ENCODE measurements around the gene TSPAN11.

The TSPAN11 gene

GRCh38 chr12:30968211-30968610, 41.7 kb downstream of the TSPAN11 start:
- TF ChIP-seq, protein P1, sequence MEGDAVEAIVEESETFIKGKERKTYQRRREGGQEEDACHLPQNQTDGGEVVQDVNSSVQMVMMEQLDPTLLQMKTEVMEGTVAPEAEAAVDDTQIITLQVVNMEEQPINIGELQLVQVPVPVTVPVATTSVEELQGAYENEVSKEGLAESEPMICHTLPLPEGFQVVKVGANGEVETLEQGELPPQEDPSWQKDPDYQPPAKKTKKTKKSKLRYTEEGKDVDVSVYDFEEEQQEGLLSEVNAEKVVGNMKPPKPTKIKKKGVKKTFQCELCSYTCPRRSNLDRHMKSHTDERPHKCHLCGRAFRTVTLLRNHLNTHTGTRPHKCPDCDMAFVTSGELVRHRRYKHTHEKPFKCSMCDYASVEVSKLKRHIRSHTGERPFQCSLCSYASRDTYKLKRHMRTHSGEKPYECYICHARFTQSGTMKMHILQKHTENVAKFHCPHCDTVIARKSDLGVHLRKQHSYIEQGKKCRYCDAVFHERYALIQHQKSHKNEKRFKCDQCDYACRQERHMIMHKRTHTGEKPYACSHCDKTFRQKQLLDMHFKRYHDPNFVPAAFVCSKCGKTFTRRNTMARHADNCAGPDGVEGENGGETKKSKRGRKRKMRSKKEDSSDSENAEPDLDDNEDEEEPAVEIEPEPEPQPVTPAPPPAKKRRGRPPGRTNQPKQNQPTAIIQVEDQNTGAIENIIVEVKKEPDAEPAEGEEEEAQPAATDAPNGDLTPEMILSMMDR (IDR thresholded peaks at IDR 0.05; ENCODE audit: borderline replicate concordance, control extremely low read depth, extremely low read depth, insufficient read depth, missing control alignments) = no peak
- in situ Hi-C loops (cut with MboI; ENCODE audit: low sequenced_read_pairs, unreplicated experiment) = no loop called here
- DNase-seq (ENCODE audit: low spot score) = no peak

DNA sequence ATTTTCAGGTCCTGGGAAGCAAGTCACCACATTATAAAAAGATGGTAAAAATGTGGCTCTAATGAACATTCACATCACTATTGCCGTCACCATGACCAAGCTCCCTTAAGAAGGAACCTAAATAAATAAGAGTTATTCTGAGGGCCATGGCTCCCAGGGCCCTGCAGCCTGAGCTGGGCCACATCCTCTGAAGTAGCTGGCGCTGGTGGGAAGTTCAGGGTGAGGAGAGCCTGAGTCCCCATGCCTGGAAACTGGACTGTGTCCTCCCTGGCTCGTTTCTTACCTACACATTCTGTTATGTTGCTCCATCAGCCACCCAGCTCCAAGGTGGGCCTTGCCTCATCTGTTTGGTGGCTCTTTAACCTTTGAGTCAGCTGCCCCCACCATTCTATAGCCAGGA, 42.5 kb downstream of the TSPAN11 start:
- in situ Hi-C loops (cut with MboI; ENCODE audit: low sequenced_read_pairs, unreplicated experiment) = no loop called here
- DNase-seq (ENCODE audit: low spot score) = no peak
- TF ChIP-seq, protein P1 (IDR thresholded peaks at IDR 0.05; ENCODE audit: borderline replicate concordance, control extremely low read depth, extremely low read depth, insufficient read depth, missing control alignments) = no peak

DNA sequence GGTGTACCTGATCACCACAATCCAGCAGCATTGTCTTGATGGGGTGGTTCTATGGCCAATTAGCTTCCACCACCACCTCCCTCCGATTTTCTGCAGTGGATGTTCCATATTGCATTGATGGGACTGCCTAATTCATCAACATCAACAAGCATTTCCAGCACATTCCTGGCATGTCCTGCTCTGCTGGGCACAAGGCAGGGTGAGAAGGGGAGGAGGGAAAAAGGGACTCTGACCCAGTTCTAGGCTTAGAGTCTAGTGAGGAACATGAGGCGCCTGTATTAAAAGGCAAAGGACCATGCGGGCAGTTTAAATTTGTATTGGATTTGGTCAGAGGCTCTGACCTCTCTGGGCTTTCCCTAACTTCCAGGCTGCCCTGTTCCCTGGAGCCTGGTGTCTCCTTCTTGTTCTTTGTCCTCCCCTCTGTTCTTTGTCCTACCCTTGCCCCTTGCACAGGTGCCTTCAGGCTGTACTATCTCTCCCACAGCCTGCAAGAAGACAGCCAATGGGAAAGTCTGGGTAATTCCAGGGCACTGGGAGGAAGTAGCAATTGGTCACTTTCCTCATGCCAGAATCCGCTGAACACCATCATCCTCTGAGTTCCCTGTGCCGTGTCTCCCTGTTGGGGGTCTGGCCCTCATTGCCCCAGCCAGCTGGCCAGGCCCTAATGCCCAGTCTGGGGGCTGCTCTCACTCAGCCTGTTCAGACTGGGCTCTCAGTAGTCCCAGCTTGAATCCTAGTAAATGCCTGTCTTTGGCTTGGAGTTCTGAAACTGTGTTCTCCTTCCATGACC, 43.3 kb downstream of the TSPAN11 start:
- TF ChIP-seq, protein P1 (IDR thresholded peaks at IDR 0.05; ENCODE audit: borderline replicate concordance, control extremely low read depth, extremely low read depth, insufficient read depth, missing control alignments) = no peak
- in situ Hi-C loops (cut with MboI; ENCODE audit: low sequenced_read_pairs, unreplicated experiment) = no loop called here
- DNase-seq (ENCODE audit: low spot score) = no peak

- DNase-seq (ENCODE audit: low spot score) = no peak
- in situ Hi-C loops (cut with MboI; ENCODE audit: low sequenced_read_pairs, unreplicated experiment) = no loop called here
- TF ChIP-seq, protein P1 (IDR thresholded peaks at IDR 0.05; ENCODE audit: borderline replicate concordance, control extremely low read depth, extremely low read depth, insufficient read depth, missing control alignments) = no peak
Measured at GRCh38 chr12:30970559-30971197, 44.1 kb downstream of the TSPAN11 start.

DNA sequence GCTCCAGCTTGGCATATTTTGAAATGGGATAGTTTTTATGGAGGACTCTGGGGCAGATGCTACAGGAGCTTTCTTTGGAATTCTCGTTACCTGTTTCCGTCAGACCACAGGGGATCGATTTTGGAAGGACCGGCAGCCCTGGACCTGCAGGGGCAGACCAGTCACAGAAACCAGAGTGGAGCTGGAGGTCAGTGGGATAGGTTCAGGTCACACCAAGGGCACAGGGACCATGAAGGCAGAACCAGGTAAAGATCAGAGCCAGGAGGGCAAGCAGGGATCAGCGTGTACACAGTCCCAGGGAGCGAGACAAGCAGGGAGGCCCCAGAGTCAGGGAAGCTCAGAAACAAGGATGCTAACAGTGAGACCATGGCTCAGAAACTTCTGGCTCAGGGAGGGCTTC, 45.5 kb downstream of the TSPAN11 start:
- DNase-seq (ENCODE audit: low spot score) = no peak
- TF ChIP-seq, protein P1 (IDR thresholded peaks at IDR 0.05; ENCODE audit: borderline replicate concordance, control extremely low read depth, extremely low read depth, insufficient read depth, missing control alignments) = no peak
- in situ Hi-C loops (cut with MboI; ENCODE audit: low sequenced_read_pairs, unreplicated experiment) = no loop called here

GRCh38 chr12:30973175-30973574, 46.6 kb downstream of the TSPAN11 start:
- TF ChIP-seq, protein P1 (IDR thresholded peaks at IDR 0.05; ENCODE audit: borderline replicate concordance, control extremely low read depth, extremely low read depth, insufficient read depth, missing control alignments) = no peak
- in situ Hi-C loops (cut with MboI; ENCODE audit: low sequenced_read_pairs, unreplicated experiment) = no loop called here
- DNase-seq (ENCODE audit: low spot score) = no peak

Measured in GM13976 (cell line).